GM18868 (cell line): ENCODE data around the gene ABCD1.

Source experiments
- ATAC-seq: cut with Tn5 transposase; IDR thresholded peaks from one replicate; pipeline ENCODE4 v1.9.1; 2021; ENCODE audit warnings: mild to moderate bottlenecking, moderate library complexity; ENCODE audit not compliant: unreplicated experiment

ABCD1 gene

DNA sequence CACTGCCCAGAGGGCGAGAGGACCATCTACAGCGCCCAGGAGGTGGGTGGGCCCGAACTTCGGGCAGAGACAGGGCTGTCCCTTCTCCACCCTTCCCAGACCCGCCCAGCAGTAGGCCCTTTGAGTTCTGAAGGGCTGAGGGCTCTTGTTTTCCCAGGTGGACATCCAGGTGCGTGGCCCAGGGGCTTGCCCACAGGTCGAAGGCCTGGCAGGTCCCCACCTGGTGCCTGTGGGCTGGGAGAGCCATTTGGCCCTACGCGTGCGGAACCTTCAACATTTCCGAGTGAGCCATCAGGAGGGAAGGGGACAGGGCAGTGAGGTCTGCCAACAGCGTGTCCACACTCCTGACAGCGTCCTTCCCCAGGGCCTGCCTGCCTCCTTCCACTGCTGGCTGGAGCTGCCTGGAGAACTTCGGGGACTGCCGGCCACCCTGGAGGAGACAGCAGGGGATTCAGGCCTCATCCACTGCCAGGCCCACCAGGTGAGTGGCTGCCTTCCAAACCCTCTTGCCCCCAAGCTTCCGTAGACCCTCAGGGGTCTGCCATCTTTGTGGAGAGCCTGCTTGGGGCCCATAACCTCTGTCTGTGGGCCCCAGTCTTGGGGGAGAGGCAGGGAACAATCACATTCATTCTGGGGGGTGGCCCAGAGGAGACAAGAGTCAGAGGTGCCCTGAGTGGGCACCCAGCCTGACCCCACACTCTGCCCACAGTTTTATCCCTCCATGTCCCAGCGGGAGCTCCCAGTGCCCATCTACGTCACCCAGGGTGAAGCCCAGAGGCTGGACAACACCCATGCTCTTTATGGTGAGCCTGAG is 46.2 kb downstream of the ABCD1 start:
- ATAC-seq: no peak

DNA sequence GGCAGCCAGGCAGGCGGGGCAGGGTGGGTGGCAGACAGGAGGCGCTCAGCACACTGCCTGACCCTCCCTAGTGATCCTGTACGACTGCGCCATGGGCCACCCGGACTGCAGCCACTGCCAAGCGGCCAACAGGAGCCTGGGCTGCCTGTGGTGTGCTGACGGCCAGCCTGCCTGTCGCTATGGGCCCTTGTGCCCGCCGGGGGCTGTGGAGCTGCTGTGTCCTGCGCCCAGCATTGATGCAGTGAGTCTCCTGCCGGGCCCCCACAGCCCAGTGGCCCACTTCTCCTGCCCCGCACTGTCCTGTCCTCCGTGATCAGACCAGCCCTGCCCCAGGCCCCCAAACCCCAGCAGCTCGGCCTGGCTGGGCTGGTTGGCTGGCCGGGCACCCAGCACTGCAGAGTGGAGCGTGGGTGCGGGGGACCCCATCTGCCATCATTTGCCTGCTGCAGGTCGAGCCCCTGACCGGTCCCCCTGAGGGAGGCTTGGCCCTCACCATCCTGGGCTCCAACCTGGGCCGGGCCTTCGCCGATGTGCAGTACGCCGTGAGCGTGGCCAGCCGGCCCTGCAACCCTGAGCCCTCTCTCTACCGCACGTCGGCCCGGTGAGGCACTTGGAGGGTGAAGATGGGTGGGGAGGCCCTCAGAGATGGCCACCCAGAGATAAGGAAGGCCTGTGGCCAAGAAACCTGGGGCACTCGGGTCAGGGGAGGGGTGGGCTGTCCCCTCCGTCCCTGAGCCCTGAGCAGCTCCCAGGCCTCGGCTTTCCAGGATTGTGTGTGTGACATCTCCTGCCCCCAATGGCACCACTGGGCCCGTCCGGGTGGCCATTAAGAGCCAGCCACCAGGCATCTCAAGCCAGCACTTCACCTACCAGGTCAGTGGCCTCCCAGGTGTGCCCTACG is 47.0 kb downstream of the ABCD1 start:
- ATAC-seq: no peak

DNA sequence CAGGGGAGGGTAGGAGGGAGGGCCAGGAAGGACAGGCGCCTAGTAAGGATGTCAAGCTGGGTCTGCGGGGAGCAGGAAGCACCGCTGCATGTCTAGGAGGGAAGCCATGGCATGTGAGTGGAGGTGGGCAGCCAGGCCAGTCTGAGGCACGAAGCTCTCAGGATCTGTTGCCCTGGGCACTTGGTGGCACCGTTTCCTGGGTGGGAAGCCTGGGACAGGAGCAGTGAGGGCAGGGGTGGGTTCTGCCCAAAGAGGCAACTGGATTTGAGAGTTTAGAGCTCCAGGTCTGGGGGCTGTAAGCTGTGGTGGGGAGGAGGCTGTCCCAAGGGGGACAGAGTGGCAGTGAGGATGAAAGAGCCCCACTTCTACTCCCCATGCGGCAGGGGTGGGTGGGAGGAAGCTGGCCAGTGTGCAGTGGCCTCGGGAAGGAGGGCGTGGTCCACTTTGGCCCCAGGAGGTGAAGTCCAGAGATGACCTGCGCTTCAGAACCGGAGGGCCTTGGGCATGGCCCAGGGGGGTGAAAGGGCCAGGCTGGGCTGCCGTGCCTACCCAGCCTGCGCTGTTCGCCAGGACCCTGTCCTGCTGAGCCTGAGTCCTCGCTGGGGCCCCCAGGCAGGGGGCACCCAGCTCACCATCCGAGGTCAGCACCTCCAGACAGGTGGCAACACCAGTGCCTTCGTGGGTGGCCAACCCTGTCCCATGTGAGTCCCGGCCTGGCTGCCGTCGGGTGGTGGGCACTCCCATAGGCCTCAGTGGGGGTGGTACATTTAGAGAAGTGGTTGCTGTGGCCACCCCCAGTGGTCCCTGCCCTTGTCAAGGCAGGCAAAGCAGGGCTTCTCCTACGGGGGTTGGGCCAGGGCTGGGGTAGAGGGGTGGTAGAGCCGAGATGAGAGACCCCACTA is 47.9 kb downstream of the ABCD1 start:
- ATAC-seq: no peak

DNA sequence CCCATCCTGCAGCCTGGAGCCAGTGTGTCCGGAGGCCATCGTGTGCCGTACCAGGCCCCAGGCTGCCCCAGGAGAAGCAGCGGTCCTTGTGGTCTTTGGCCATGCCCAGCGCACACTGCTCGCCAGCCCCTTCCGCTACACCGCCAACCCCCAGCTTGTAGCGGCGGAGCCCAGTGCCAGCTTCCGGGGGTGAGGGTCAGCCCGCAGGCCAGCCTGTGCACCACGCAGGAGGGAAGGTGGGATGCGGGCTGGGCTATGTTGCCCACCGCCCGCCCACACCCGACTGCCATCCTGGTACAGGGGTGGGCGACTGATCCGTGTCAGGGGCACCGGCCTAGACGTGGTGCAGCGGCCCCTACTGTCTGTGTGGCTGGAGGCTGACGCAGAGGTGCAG is 48.6 kb downstream of the ABCD1 start:
- no peak for ATAC-seq

DNA sequence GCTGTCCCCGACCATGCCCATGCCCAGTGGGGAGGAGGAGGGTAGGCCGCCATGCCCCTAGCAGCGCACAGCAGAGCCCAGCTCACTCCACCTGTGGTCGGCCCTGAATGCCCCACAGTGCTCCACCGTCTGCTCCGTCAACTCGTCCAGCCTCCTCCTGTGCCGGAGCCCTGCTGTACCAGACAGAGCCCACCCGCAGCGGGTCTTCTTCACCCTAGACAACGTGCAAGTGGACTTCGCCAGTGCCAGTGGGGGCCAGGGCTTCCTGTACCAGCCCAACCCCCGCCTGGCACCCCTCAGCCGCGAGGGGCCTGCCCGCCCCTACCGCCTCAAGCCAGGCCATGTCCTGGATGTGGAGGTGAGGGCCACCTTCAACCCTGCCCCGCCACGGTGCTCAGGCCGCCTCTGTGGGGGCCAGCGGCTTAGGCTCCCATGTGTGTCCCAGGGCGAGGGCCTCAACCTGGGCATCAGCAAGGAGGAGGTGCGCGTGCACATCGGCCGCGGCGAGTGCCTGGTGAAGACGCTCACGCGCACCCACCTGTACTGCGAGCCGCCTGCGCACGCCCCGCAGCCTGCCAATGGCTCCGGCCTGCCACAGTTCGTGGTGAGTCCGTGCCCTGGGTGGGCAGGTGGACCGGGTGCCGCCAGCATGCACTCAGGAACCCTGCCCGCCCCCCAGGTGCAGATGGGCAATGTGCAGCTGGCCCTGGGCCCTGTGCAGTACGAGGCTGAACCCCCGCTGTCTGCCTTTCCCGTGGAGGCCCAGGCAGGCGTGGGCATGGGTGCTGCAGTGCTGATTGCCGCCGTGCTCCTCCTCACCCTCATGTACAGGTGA is 49.3 kb downstream of the ABCD1 start:
- ATAC-seq: no peak

DNA sequence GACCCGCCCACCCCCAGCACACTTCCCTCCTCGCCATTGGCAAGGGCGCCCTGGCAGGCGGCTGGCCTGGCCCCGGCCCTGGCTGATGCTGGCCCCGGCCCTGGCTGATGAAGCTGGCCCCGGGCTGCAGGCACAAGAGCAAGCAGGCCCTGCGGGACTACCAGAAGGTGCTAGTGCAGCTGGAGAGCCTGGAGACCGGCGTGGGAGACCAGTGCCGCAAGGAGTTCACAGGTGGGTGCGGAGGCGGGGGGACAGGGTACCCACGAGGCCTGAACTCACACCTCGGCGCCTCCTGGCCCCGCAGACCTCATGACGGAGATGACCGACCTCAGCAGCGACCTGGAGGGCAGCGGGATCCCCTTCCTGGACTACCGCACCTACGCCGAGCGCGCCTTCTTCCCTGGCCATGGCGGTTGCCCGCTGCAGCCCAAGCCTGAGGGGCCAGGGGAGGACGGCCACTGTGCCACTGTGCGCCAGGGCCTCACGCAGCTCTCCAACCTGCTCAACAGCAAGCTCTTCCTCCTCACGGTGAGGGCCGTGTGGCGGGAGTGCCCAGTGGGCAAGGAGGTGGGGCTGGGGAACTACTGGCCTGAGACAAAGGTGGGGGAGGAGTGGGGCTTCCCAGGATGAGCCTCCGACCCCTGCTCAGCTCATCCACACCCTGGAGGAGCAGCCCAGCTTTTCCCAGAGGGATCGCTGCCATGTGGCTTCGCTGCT is 50.1 kb downstream of the ABCD1 start:
- ATAC-seq: no peak

DNA sequence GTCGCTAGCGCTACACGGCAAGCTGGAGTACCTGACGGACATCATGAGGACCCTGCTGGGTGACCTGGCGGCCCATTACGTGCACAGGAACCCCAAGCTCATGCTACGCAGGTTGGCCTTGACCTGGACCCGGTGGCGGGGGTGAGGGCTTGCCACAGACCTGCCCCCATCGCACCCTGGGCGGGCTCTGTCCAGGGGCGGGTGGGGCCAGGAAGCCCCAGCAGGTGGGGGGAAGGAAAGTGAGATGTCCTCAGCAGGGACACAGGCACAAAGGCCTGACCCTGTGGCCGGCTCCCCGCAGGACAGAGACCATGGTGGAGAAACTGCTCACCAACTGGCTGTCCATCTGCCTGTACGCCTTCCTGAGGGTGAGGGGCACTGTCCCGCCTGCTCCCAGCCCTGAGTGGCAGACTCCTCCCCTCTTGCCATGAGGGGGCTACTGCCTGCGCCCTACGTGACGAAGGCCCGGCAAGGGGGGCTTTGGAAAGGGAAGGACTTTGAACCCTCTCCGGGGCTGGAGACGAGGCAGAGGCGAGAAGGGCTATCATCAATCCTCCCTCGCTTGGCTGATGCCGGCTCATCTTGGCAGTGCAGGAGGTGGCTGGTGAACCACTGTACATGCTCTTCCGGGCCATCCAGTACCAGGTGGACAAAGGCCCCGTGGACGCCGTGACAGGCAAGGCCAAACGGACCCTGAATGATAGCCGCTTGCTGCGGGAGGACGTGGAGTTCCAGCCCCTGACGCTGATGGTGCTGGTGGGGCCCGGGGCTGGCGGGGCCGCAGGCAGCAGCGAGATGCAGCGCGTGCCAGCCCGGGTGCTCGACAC is 50.9 kb downstream of the ABCD1 start:
- ATAC-seq: no peak

DNA sequence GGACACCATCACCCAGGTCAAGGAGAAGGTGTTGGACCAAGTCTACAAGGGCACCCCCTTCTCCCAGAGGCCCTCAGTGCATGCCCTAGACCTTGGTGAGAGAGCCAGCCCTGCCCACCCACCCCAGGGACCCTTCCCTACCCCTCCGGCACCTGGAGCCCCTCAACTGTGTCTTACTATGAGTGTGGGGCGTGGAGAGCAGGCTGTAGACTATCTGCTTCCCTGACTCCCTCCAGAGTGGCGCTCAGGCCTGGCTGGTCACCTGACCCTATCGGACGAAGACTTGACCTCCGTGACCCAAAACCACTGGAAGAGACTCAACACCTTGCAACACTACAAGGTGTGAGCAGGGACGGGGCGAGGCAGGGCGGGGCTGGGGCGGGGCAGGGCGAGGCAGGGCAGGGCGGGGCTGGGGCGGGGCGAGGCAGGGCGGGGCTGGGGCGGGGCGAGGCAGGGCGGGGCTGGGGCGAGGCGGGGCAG is 51.5 kb downstream of the ABCD1 start:
- ATAC-seq: no peak

DNA sequence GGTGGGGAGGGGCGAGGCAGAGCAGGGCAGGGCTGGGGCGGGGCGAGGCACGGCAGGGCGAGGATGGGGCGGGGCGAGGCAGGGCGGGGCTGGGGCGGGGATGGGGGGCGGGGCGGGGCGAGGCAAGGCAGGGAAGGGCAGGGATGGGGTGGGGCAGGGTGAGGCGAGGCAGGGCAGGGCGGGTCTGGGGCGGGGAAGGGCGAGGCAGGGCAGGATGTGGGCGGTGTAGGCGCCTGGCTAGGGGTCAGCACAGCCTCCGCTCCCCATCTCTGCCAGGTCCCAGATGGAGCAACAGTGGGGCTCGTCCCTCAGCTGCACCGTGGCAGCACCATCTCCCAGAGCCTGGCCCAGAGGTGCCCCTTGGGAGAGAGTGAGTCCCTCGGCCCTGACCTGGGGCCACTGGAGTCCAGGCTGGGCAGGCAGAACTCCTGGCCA is 52.0 kb downstream of the ABCD1 start:
- no peak for ATAC-seq

DNA sequence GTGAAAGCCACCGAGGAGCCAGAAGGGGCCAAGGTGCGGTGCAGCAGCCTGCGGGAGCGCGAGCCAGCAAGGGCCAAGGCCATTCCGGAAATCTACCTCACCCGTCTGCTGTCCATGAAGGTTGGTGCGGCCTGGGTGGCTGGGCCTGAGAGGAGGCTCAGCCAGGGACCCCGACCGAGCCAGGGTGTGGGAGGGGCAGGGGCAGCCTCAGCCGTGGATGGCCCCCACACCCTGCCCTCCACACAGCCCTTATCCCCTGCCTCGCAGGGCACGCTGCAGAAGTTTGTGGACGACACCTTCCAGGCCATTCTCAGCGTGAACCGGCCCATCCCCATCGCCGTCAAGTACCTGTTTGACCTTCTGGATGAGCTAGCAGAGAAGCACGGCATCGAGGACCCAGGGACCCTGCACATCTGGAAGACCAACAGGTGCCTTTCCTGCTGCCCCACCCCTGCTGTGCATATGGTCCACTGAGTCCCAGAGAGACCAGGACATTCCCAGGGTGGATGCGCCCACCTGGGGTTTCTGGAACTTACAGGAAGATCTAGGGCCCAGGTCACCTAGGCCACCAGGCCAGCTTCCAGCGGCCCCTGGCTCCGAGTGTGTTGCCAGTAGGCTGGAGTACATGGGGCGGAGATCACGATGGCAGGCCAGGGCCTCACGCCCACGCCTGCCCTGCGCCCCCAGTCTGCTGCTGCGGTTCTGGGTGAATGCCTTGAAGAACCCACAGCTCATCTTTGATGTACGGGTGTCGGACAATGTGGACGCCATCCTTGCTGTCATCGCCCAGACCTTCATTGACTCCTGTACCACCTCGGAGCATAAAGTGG is 52.8 kb downstream of the ABCD1 start:
- ATAC-seq: no peak

DNA sequence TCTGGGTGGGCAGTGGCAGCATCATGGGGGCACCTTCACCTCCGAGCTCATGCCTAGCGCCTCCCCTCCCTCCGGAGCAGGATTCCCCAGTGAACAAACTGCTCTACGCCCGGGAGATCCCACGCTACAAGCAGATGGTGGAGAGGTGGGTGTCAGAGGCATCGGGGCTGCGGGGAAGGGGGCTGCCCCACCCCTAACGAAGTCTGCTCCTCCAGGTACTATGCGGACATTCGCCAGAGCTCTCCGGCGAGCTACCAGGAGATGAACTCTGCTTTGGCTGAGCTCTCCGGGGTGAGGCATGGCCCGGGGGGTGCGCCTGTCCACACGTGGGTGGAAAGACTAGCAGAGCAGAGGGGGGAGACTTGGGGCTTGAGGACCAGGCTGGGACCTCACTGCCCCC is 53.5 kb downstream of the ABCD1 start:
- no peak for ATAC-seq

DNA sequence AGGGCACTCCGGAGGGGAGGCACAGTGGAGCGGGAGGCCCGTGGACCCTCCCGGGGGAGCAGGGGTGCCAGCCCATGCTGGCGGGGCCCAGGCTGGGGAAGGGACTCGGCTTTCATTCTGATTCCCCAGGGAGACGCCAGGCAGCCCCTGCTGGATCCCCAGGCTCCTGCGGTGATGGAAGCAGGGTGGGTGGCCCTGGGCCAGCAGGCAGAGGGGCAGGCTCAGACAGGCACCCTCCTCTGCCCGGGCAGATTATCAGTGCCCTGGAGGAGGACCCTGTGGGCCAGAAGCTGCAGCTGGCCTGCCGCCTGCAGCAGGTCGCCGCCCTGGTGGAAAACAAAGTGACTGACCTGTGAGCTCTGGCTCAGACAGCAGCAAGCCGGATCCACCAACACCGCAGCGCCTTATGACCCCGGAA is 54.0 kb downstream of the ABCD1 start:
- no peak for ATAC-seq

DNA sequence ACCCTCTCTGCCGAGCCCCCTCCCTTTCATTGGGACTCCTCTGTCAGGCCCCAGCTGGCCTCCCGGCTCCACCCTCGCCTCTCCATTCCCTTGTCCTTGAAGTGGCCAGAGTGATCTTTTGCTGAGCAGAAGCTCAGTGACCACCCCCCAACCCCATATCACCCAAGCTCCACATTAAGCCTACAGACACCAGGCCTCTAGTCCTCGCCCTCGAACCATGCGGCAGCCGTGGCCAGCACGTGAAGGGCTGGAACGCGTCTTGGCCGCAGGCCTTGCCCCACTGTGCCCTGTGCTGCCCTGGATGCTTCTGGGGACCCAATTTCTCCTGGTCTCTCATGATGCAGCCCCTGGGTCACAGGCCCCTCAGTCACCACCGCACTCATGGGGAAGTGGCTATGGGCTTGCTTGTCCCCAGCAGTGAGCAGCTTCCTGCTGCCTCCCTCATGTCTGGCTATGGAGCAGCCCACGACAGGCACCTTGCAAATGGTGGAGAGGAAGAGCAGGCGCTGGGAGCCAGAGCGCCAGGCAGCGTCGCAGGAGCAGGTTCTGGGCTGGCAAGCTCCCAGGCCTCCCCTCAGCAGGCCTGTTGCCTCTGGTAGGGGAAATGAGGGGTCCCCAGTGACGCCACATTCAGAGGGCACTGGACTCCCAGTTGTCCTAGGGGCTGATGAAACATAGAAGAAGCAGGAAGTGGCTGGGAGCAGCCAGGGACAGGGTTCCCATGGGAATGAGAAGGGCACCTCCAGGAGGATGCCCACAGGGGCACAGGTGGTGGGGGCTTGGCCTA is 55.4 kb downstream of the ABCD1 start:
- no peak for ATAC-seq

DNA sequence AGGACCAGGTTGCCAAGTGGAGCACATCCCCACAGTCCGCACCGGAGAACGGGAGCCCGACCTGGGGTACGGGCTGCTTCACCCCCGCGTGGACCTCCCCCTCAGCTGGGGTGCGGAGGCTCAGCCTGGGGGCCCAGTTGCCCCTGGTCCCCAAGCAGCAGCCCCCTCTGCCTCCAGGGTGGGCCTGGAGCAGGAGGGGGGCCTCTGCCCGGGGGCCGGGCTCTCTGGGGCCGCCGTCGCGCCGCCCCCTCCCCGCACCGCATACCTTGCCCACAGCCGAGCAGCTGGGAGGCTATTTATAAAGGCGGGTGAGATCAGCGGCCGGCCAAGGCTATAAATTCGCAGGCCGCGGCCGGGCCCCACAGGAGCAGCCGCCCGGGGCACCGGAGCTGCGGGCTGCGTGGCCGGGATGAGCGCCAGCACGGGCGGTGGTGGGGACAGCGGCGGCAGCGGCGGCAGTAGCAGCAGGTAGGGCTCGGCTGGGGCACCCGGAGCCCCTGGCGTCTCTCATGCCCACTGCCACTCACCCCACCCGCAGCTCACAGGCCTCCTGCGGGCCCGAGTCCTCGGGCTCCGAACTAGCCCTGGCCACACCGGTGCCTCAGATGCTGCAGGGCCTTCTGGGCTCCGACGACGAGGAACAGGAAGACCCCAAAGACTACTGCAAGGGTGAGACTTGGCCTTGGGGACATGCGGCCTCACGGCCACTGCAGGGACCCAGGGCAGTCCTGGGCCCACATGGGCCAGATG is 56.2 kb downstream of the ABCD1 start, which contains the start of gene SRPK3:
Gene SRPK3, plus strand, starts transcription at position 364 of the 750 bp plus-strand sequence. Its CDS starts 46 bp downstream, at position 410.
- no peak for ATAC-seq

DNA sequence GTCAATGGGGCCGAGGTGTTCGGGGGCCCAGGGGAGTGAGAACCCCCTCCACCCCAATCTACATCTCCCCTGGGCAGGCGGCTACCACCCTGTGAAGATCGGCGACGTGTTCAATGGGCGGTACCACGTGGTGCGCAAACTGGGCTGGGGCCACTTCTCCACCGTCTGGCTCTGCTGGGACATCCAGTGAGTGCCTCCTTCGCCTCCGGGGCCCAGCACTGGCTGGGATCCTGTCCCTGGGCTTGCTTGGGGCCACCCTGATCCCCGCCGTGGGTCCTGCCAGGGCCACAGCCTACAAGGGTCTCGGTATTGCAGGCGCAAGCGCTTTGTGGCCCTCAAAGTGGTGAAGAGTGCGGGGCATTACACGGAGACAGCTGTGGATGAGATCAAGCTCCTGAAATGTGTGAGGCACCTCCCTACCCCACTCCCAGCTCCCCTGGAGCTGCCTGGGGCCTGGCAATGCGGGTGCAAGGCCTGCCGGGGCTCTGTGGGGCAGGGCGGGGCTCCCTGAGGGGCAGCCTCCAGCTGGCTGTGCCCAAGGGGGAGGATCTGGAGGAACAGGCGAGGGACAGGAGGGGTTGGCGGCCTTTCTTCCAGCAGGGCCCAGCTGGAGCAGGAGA is 56.9 kb downstream of the ABCD1 start:
- ATAC-seq: no peak
